HEK293 (cell line): Measurements from ENCODE around the gene SURF1.

Source experiments
- SP7 ChIP-seq: fragments of 450-650 bp; formaldehyde crosslinking; IDR thresholded peaks from 2 replicates; pipeline ENCODE4 v1.5.1; 2016; ENCODE audit warnings: missing biosample characterization, missing genetic modification characterization
- ZBTB1 ChIP-seq: fragments of 450-650 bp; formaldehyde crosslinking; IDR thresholded peaks from 2 replicates; pipeline ENCODE4 v1.5.1; 2016; ENCODE audit warnings: missing biosample characterization, missing genetic modification characterization
- ZNF324 ChIP-seq: fragments of 450-650 bp; formaldehyde crosslinking; IDR thresholded peaks from 2 replicates; pipeline ENCODE4 v1.5.1; 2016; ENCODE audit warnings: missing biosample characterization, missing genetic modification characterization
- ZNF350 ChIP-seq: fragments of 450-650 bp; formaldehyde crosslinking; IDR thresholded peaks from 2 replicates; pipeline ENCODE4 v1.5.0; 2017; ENCODE audit warnings: missing biosample characterization, mild to moderate bottlenecking, missing genetic modification characterization
- ZNF433 ChIP-seq: fragments of 450-650 bp; formaldehyde crosslinking; IDR thresholded peaks from 2 replicates; pipeline ENCODE4 v1.5.1; 2016; ENCODE audit warnings: missing biosample characterization, missing genetic modification characterization, low read depth
- ZNF549 ChIP-seq: fragments of 450-650 bp; IDR thresholded peaks from 2 replicates; pipeline ENCODE4 v1.5.1; 2018; ENCODE audit warnings: missing biosample characterization, missing genetic modification characterization, mild to moderate bottlenecking, inconsistent platforms, moderate library complexity
- ZNF560 ChIP-seq: fragments of 450-650 bp; formaldehyde crosslinking; IDR thresholded peaks from 2 replicates; pipeline ENCODE4 v1.5.1; 2017; ENCODE audit warnings: missing biosample characterization, missing genetic modification characterization, borderline replicate concordance
- TF ChIP-seq, protein P1 (sequence below): fragments of 450-650 bp; formaldehyde crosslinking; IDR thresholded peaks from 2 replicates; pipeline ENCODE4 v1.5.1; 2016; ENCODE audit warnings: missing biosample characterization, missing genetic modification characterization
- TF ChIP-seq, protein P2 (sequence below): fragments of 450-650 bp; formaldehyde crosslinking; IDR thresholded peaks from 2 replicates; pipeline ENCODE4 v1.5.1; 2016; ENCODE audit warnings: missing biosample characterization, missing genetic modification characterization
- TF ChIP-seq, protein P3 (sequence below): fragments of 450-650 bp; formaldehyde crosslinking; IDR thresholded peaks from 2 replicates; pipeline ENCODE4 v1.5.1; 2017; ENCODE audit warnings: missing biosample characterization, missing genetic modification characterization
- TF ChIP-seq, protein P4 (sequence below): fragments of 450-650 bp; formaldehyde crosslinking; IDR thresholded peaks from 2 replicates; pipeline ENCODE4 v1.5.1; 2016; ENCODE audit warnings: missing biosample characterization, missing genetic modification characterization
- TF ChIP-seq, protein P5 (sequence below): fragments of 450-650 bp; formaldehyde crosslinking; IDR thresholded peaks from 2 replicates; pipeline ENCODE4 v1.5.1; 2016; ENCODE audit warnings: missing biosample characterization, missing genetic modification characterization

DNA sequence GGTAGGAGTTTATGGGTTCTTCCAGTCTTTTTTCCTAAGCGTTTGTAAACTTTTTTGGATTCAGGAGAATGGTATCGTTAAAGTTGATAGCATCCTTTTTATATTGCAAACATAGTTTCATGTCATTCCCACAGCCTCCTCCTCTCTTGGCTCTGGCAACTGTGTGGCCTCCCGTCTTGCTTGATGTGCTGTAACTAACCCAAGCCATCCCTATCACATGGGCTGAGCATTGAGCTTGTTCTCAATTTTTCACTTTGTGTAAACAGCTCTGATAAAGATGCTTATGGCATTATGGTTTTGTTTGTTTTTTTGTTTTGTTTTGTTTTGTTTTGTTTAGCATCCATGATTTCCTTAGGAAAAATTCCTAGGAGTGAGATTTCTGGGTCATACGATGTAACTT, 24.4 kb upstream of the SURF1 start:
- TF ChIP-seq, protein P1, sequence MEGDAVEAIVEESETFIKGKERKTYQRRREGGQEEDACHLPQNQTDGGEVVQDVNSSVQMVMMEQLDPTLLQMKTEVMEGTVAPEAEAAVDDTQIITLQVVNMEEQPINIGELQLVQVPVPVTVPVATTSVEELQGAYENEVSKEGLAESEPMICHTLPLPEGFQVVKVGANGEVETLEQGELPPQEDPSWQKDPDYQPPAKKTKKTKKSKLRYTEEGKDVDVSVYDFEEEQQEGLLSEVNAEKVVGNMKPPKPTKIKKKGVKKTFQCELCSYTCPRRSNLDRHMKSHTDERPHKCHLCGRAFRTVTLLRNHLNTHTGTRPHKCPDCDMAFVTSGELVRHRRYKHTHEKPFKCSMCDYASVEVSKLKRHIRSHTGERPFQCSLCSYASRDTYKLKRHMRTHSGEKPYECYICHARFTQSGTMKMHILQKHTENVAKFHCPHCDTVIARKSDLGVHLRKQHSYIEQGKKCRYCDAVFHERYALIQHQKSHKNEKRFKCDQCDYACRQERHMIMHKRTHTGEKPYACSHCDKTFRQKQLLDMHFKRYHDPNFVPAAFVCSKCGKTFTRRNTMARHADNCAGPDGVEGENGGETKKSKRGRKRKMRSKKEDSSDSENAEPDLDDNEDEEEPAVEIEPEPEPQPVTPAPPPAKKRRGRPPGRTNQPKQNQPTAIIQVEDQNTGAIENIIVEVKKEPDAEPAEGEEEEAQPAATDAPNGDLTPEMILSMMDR (tag by site-specific recombination) = no peak
- TF ChIP-seq, protein P2, sequence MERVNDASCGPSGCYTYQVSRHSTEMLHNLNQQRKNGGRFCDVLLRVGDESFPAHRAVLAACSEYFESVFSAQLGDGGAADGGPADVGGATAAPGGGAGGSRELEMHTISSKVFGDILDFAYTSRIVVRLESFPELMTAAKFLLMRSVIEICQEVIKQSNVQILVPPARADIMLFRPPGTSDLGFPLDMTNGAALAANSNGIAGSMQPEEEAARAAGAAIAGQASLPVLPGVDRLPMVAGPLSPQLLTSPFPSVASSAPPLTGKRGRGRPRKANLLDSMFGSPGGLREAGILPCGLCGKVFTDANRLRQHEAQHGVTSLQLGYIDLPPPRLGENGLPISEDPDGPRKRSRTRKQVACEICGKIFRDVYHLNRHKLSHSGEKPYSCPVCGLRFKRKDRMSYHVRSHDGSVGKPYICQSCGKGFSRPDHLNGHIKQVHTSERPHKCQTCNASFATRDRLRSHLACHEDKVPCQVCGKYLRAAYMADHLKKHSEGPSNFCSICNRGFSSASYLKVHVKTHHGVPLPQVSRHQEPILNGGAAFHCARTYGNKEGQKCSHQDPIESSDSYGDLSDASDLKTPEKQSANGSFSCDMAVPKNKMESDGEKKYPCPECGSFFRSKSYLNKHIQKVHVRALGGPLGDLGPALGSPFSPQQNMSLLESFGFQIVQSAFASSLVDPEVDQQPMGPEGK (tag by site-specific recombination) = no peak
- no peak for TF ChIP-seq ZNF350 (tag by site-specific recombination)
- no peak for TF ChIP-seq ZNF324 (tag by site-specific recombination)
- TF ChIP-seq, protein P3, sequence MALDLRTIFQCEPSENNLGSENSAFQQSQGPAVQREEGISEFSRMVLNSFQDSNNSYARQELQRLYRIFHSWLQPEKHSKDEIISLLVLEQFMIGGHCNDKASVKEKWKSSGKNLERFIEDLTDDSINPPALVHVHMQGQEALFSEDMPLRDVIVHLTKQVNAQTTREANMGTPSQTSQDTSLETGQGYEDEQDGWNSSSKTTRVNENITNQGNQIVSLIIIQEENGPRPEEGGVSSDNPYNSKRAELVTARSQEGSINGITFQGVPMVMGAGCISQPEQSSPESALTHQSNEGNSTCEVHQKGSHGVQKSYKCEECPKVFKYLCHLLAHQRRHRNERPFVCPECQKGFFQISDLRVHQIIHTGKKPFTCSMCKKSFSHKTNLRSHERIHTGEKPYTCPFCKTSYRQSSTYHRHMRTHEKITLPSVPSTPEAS = no peak
- TF ChIP-seq ZNF433 (tag by site-specific recombination) = no peak
- no peak for TF ChIP-seq ZBTB1 (tag by site-specific recombination)
- TF ChIP-seq, protein P4, sequence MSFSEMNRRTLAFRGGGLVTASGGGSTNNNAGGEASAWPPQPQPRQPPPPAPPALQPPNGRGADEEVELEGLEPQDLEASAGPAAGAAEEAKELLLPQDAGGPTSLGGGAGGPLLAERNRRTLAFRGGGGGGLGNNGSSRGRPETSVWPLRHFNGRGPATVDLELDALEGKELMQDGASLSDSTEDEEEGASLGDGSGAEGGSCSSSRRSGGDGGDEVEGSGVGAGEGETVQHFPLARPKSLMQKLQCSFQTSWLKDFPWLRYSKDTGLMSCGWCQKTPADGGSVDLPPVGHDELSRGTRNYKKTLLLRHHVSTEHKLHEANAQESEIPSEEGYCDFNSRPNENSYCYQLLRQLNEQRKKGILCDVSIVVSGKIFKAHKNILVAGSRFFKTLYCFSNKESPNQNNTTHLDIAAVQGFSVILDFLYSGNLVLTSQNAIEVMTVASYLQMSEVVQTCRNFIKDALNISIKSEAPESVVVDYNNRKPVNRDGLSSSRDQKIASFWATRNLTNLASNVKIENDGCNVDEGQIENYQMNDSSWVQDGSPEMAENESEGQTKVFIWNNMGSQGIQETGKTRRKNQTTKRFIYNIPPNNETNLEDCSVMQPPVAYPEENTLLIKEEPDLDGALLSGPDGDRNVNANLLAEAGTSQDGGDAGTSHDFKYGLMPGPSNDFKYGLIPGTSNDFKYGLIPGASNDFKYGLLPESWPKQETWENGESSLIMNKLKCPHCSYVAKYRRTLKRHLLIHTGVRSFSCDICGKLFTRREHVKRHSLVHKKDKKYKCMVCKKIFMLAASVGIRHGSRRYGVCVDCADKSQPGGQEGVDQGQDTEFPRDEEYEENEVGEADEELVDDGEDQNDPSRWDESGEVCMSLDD = no peak
- TF ChIP-seq, protein P5, sequence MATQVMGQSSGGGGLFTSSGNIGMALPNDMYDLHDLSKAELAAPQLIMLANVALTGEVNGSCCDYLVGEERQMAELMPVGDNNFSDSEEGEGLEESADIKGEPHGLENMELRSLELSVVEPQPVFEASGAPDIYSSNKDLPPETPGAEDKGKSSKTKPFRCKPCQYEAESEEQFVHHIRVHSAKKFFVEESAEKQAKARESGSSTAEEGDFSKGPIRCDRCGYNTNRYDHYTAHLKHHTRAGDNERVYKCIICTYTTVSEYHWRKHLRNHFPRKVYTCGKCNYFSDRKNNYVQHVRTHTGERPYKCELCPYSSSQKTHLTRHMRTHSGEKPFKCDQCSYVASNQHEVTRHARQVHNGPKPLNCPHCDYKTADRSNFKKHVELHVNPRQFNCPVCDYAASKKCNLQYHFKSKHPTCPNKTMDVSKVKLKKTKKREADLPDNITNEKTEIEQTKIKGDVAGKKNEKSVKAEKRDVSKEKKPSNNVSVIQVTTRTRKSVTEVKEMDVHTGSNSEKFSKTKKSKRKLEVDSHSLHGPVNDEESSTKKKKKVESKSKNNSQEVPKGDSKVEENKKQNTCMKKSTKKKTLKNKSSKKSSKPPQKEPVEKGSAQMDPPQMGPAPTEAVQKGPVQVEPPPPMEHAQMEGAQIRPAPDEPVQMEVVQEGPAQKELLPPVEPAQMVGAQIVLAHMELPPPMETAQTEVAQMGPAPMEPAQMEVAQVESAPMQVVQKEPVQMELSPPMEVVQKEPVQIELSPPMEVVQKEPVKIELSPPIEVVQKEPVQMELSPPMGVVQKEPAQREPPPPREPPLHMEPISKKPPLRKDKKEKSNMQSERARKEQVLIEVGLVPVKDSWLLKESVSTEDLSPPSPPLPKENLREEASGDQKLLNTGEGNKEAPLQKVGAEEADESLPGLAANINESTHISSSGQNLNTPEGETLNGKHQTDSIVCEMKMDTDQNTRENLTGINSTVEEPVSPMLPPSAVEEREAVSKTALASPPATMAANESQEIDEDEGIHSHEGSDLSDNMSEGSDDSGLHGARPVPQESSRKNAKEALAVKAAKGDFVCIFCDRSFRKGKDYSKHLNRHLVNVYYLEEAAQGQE (tag by site-specific recombination) = no peak
- no peak for TF ChIP-seq ZNF549 (tag by site-specific recombination)
- no peak for TF ChIP-seq SP7 (tag by site-specific recombination)
- no peak for TF ChIP-seq ZNF560 (tag by site-specific recombination)
